Measurements from ENCODE around the gene FAT1. TPM values are rescaled to one million over a fixed set of nuclear protein-coding genes. Genes with fewer than 3 reads are reported as not detected.

The FAT1 gene
- total and polyA plus RNA-seq, 2 donors (not counting 3 experiments of a cell fraction or from before 2014, with no cell fraction given): 9.2 to 9.8 TPM

- H3K27ac ChIP-seq (ENCODE audit: insufficient read depth, low read depth, low read length): no peak overlapping the region
- H3K9me3 ChIP-seq (replicated peaks; ENCODE audit: control insufficient read depth, insufficient read depth, low read length): no peaks in the 10 kb centered on the region
- H4K20me1 ChIP-seq (replicated peaks; ENCODE audit: control insufficient read depth, extremely low read depth, insufficient read depth, low read length): no peaks in the 10 kb centered on the region
- POLR2A ChIA-PET: no interaction called here
- CTCF ChIA-PET: no interaction called here
- FAIRE-seq (no peak), DNase-seq (ENCODE audit: low read depth, low spot score) (no peak)
- no peak overlapping the region for H3K4me2 ChIP-seq (ENCODE audit: insufficient read depth, low read length)
- no peaks in the 10 kb centered on the region for H3K27me3 ChIP-seq (ENCODE audit: control insufficient read depth in 2 of 2, insufficient read depth in 2 of 2, low read length in 2 of 2)
- dilution Hi-C loops (cut with MboI; ENCODE audit: extremely low pct_ligation_motif_present, low sequenced_read_pairs): no loop called here
- H3K4me3 ChIP-seq (replicated peaks in 1 of 3; ENCODE audit: insufficient read depth in 1 of 3, low read depth in 1 of 3, low read length in 3 of 3): no peak overlapping the region
- TF ChIP-seq CTCF (IDR thresholded peaks at IDR 0.05; ENCODE audit: extremely low read depth in 1 of 2, insufficient read depth in 1 of 2, low read depth in 1 of 2, low read length in 2 of 2) (no peak), POLR2AphosphoS5 (IDR thresholded peaks at IDR 0.05; ENCODE audit: insufficient read depth, low read depth, low read length) (no peak), GATA2 (IDR thresholded peaks at IDR 0.05; ENCODE audit: insufficient read depth, insufficient read length, low read depth, low read length) (no peak), EZH2 (IDR thresholded peaks at IDR 0.05; ENCODE audit: borderline replicate concordance, low read depth, low read length, severe bottlenecking) (no peak), JUN (IDR thresholded peaks at IDR 0.05; ENCODE audit: borderline replicate concordance, insufficient read depth, insufficient read length, low read depth) (no peak), MAX (IDR thresholded peaks at IDR 0.05; ENCODE audit: insufficient read depth, insufficient read length) (no peak), POLR2A (IDR thresholded peaks at IDR 0.05; ENCODE audit: low read depth, low read length) (no peak), MYC (IDR thresholded peaks at IDR 0.05; ENCODE audit: low read depth, low read length) (no peak), FOS (IDR thresholded peaks at IDR 0.05; ENCODE audit: borderline replicate concordance, insufficient read depth, low read length) (no peak)
- no TSS peak for BruUV-seq (replicated peaks)
- intact Hi-C loops (cut with micrococcal nuclease): no loop called here
- no peaks in the 10 kb centered on the region for H3K79me2 ChIP-seq (ENCODE audit: control insufficient read depth, insufficient read depth, low read length)
- H3K9me1 ChIP-seq (replicated peaks; ENCODE audit: control insufficient read depth, extremely low read depth, insufficient read depth, low read length): no peaks in the 10 kb centered on the region
- no peak overlapping the region for H3K9ac ChIP-seq (replicated peaks; ENCODE audit: extremely low read depth, insufficient read depth, low read length)
- H2AFZ ChIP-seq (ENCODE audit: low read depth, low read length): no peak overlapping the region
- H3K36me3 ChIP-seq (ENCODE audit: control insufficient read depth in 2 of 2, extremely low read depth in 1 of 2, insufficient read depth in 2 of 2, low read length in 2 of 2): no peaks in the 10 kb centered on the region
- H3K4me1 ChIP-seq (ENCODE audit: control insufficient read depth, extremely low read depth, insufficient read depth, low read length): no peaks in the 10 kb centered on the region
Observed at GRCh38 chr4:186688150-186688943, 35.3 kb downstream of the FAT1 start.
